LNCaP clone FGC (cell line): ENCODE results near the gene NHS.

Source experiments
- DNase-seq: peaks from one replicate; pipeline ENCODE4 v3.0.0-alpha.2; 2011; ENCODE audit warnings: low read depth
- H3K4me3 ChIP-seq: 2 replicates; pipeline ENCODE4 v1.5.1; 2011; ENCODE audit warnings: mild to moderate bottlenecking, low read depth, low read length, control low read depth
- TF ChIP-seq, protein P1 (sequence below): IDR thresholded peaks from 2 replicates; pipeline ENCODE4 v1.5.1; 2012; ENCODE audit warnings: mild to moderate bottlenecking; ENCODE audit not compliant: control insufficient read depth, insufficient read depth; ENCODE audit errors: extremely low read depth

NHS gene

DNA sequence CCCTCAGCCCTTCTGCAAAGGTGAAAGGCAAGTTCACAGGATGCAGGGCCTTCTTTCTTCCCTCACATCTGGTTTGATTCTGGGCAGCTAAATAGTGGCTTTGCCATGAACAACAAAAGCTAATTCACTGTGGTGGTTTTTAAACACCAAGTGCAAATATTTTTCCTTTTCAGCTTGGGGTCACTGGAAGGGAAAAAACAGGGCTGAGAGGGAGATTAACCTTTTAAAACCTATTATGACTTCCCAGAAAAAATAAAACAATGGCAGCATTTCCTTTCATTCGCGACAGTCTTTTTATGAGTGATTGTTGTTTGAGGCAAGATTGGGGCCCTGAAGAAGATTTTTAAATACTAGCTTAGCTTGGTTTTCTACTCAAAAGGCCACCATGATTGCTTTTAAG is 258.5 kb downstream of the NHS start:
- DNase-seq, result no peak
- no peak overlapping the region for H3K4me3 ChIP-seq
- TF ChIP-seq, protein P1, sequence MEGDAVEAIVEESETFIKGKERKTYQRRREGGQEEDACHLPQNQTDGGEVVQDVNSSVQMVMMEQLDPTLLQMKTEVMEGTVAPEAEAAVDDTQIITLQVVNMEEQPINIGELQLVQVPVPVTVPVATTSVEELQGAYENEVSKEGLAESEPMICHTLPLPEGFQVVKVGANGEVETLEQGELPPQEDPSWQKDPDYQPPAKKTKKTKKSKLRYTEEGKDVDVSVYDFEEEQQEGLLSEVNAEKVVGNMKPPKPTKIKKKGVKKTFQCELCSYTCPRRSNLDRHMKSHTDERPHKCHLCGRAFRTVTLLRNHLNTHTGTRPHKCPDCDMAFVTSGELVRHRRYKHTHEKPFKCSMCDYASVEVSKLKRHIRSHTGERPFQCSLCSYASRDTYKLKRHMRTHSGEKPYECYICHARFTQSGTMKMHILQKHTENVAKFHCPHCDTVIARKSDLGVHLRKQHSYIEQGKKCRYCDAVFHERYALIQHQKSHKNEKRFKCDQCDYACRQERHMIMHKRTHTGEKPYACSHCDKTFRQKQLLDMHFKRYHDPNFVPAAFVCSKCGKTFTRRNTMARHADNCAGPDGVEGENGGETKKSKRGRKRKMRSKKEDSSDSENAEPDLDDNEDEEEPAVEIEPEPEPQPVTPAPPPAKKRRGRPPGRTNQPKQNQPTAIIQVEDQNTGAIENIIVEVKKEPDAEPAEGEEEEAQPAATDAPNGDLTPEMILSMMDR, result no peak

DNA sequence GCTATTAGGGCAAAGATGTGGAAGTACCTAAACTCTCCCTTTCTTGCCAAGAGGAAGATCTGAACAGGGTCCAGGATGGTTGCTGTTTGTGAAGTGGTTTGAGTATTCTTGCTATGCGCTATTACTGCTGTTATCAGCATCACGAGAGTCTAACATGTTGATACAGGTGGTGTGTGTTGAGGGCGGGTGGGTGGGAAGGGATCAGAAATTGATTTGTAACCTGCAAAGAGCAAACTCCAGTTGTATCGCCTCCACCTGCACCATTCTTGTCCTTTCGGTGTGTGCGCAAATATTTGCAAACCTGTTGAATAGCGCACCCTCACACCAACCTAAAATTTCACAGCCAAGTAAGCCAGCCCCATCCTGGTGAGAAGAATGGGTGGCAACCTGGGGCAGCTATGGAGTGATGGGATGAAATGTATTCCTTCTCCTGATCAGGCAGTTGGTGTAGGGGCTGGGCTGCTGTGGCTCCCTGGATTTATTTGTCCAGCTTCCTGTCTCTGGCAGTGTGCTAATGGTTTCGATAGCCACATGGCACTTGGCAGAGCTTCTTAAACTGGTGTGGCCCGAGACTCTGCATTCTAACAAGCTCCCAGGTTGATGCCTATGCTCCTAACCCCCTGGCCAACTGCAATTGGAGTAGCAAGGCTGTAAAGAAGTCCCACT is 259.7 kb downstream of the NHS start:
- TF ChIP-seq, protein P1, result no peak
- DNase-seq, result no peak

DNA sequence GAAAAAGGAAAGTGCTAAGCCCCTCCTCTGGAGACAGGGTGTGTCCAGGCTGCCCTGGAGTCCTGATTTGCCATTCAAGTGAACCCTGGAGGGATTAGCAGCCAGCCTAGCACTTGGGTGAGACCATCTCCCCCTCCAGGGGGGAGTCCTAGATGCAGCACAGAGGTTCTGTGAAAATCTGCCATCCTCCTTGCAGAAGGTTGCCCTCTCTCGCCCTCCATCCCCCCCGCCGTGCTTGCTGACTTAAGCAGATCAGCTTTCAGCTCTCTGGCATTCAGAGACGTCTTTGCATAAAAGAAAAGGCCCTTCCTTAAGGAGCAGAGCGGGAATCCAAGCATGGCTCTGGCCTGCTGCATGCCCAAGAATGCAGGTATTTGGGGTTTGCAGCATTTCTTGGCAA is 260.2 kb downstream of the NHS start:
- no peak for DNase-seq
- no peak overlapping the region for H3K4me3 ChIP-seq

More for the DNA sequence above, 259.7 kb downstream of the NHS start:
- H3K4me3 ChIP-seq, result no peak overlapping the region

DNA sequence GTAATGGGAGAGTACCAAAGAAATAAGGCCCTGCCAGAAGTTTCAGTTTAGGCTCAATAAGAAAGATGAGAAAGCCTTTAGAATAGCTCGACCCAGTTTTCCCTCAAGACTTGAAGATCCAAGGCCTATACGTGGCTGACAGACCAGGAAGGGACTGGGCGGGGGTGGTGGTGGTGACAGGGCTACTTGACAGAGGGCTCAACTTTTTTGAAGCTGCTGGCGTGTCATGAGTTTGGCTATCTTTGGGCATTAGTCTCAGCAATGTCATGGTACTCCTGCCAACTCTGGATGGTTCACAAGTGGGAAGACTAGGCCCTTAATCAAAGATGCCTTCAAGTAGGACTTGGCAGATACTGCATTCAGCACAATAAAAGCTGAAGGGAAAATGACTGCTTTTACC is 262.2 kb downstream of the NHS start:
- TF ChIP-seq, protein P1, result no peak
- DNase-seq, result no peak
- H3K4me3 ChIP-seq, result no peak overlapping the region

More for the DNA sequence above, 260.2 kb downstream of the NHS start:
- TF ChIP-seq, protein P1, result no peak

DNA sequence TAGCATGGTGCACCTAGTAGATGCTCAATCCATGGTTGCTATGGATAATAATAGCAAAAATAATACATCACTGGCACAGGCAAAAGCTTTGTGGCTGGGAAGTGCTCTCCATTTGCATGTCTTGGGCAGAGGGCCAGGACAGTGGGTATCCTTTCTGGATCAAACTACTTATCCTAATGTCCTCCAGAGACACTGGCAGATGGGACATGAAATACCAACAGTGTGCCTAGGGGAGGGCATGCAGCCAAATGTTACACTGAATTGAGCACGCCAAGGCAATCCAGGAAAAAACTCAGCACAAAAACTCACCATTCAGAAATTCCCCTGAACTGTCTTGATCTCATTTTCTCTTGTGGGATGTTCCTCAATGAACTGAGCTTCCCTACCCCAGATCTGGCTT is 263.7 kb downstream of the NHS start:
- TF ChIP-seq, protein P1, result no peak
- no peak for DNase-seq
- no peak overlapping the region for H3K4me3 ChIP-seq

DNA sequence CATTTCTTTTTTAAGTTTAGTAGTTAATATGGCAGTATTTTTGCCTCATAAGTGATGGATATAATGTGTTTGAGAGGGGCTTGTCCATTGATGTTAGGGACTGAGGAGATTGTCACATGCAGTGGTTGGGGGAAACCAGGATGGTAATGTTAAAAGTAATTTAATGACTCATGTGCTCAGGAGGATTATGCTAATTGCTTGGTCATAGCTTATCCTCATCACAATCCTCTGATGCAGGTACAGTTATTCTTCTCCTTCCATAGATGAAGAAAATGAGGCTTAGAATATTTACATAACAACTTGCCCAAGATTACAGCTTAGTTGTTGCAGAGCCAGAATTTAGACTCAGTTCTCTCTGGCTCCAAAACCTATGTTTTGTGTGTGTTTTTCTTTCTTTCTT is 267.9 kb downstream of the NHS start:
- no peak for DNase-seq
- no peak overlapping the region for H3K4me3 ChIP-seq
- TF ChIP-seq, protein P1, result no peak

DNA sequence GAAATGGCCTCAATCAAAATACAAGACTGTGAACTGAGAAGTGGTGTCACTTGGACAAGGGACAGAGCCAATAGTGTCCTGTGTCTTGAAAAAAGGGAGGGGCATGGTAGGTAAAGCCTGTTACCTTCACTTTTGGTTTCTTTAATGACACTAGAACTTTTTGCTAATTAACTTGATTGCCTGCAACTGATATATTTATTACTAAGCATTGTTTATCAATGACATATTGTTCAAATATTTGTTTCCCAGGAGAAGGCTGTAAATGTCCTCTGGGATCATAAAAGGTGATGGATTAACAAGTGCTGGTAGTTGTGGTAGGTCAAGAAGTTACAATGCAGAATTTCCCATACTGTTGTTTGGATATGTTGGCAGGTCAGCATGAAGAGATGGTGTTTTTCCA is 268.5 kb downstream of the NHS start:
- TF ChIP-seq, protein P1, result no peak
- H3K4me3 ChIP-seq, result no peak overlapping the region
- DNase-seq, result no peak
